ENCODE measurements around the gene TCN2. TPM values are rescaled to one million over a fixed set of nuclear protein-coding genes. Genes with fewer than 3 reads are reported as not detected.
"Not testable (repeated sequence)": the region's sequence is repeated elsewhere in the genome, so short reads cannot be mapped to it uniquely, and the experiment has no call there.

Gene TCN2
- total RNA-seq, 1 donor from 2014 or later, result 4.1 TPM

GRCh38 chr22:30562366-30562765 lies 44.6 kb upstream of the TCN2 start:
- Mint-ChIP-seq H3K27me3 (ENCODE audit: unreplicated experiment) (peaks cover 3% of the 10 kb centered on the region), H3K36me3 (ENCODE audit: unreplicated experiment) (no peaks in the 10 kb centered on the region), H3K9me3 (ENCODE audit: unreplicated experiment) (no peaks in the 10 kb centered on the region), H3K4me3 (ENCODE audit: unreplicated experiment) (no peak overlapping the region), H3K27ac (ENCODE audit: unreplicated experiment) (no peak overlapping the region), H3K4me1 (ENCODE audit: low read depth, unreplicated experiment) (peaks cover 2% of the 10 kb centered on the region)
- no peak for TF ChIP-seq CTCF (IDR thresholded peaks at IDR 0.05; ENCODE audit: partially characterized antibody, unreplicated experiment)
- DNase-seq, result no peak

GRCh38 chr22:30564045-30564760 lies 42.8 kb upstream of the TCN2 start:
- Mint-ChIP-seq H3K4me1 (ENCODE audit: low read depth, unreplicated experiment) (peaks cover 2% of the 10 kb centered on the region), H3K4me3 (ENCODE audit: unreplicated experiment) (no peak overlapping the region), H3K36me3 (ENCODE audit: unreplicated experiment) (no peaks in the 10 kb centered on the region), H3K27ac (ENCODE audit: unreplicated experiment) (no peak overlapping the region), H3K27me3 (ENCODE audit: unreplicated experiment) (peaks cover 4% of the 10 kb centered on the region), H3K9me3 (ENCODE audit: unreplicated experiment) (no peaks in the 10 kb centered on the region)
- no peak for TF ChIP-seq CTCF (IDR thresholded peaks at IDR 0.05; ENCODE audit: partially characterized antibody, unreplicated experiment)
- no peak for DNase-seq

DNA sequence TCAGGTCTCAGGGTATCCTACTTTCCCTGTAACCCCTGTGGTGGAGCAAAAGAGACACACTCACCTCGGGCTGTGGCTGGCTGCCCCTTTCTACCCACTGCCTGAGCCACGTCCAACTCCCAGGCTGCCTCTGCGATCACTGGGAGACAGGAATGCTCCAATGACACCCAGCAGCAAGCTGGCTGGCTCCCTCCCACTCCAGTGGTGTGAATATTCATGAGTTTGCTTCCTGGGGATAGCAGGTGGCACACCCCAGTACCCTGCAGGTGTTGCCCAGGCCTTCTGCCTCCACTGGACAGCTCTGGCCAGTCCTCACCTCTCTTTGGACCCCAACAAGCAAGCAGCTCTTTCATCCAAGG lies 42.2 kb upstream of the TCN2 start:
- DNase-seq, result no peak
- Mint-ChIP-seq H3K9me3 (ENCODE audit: unreplicated experiment) (no peaks in the 10 kb centered on the region), H3K36me3 (ENCODE audit: unreplicated experiment) (no peaks in the 10 kb centered on the region), H3K4me1 (ENCODE audit: low read depth, unreplicated experiment) (peaks cover 2% of the 10 kb centered on the region), H3K4me3 (ENCODE audit: unreplicated experiment) (no peak overlapping the region), H3K27ac (ENCODE audit: unreplicated experiment) (no peak overlapping the region), H3K27me3 (ENCODE audit: unreplicated experiment) (peaks cover 4% of the 10 kb centered on the region)
- no peak for TF ChIP-seq CTCF (IDR thresholded peaks at IDR 0.05; ENCODE audit: partially characterized antibody, unreplicated experiment)

GRCh38 chr22:30565341-30565740 lies 41.6 kb upstream of the TCN2 start:
- peaks cover 2% of the 10 kb centered on the region for H3K4me1 Mint-ChIP-seq (ENCODE audit: low read depth, unreplicated experiment)
- H3K27ac Mint-ChIP-seq (ENCODE audit: unreplicated experiment), result no peak overlapping the region
- H3K9me3 Mint-ChIP-seq (ENCODE audit: unreplicated experiment), result no peaks in the 10 kb centered on the region
- TF ChIP-seq CTCF (IDR thresholded peaks at IDR 0.05; ENCODE audit: partially characterized antibody, unreplicated experiment), result no peak
- no peak overlapping the region for H3K4me3 Mint-ChIP-seq (ENCODE audit: unreplicated experiment)
- peaks cover 2% of the 10 kb centered on the region for H3K27me3 Mint-ChIP-seq (ENCODE audit: unreplicated experiment)
- DNase-seq, result no peak
- no peaks in the 10 kb centered on the region for H3K36me3 Mint-ChIP-seq (ENCODE audit: unreplicated experiment)

- Mint-ChIP-seq H3K4me3 (ENCODE audit: unreplicated experiment) (no peak overlapping the region), H3K27ac (ENCODE audit: unreplicated experiment) (no peak overlapping the region), H3K9me3 (ENCODE audit: unreplicated experiment) (no peaks in the 10 kb centered on the region), H3K4me1 (ENCODE audit: low read depth, unreplicated experiment) (peaks cover 2% of the 10 kb centered on the region), H3K27me3 (ENCODE audit: unreplicated experiment) (peaks cover 2% of the 10 kb centered on the region), H3K36me3 (ENCODE audit: unreplicated experiment) (no peaks in the 10 kb centered on the region)
- TF ChIP-seq CTCF (IDR thresholded peaks at IDR 0.05; ENCODE audit: partially characterized antibody, unreplicated experiment), result no peak
- DNase-seq, result no peak
Observed at GRCh38 chr22:30566125-30566524, 40.8 kb upstream of the TCN2 start.

DNA sequence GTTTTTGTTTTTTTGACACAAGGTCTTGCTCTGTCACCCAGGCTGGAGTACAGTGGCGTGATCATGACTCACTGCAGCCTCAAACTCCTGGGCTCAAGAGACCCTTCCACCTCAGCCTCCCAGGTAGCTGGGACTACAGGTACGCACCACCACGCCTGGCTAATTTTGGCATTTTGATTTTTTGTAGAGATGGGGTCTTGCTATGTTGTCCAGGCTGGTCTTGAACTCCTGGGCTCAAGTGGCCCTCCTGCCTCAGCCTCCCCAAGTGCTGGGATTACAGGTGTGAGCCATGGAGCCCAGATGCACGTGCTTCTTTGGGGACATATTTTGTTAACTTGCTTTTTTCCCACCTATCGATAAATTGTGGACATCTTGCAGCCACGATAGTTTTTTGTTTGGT lies 39.7 kb upstream of the TCN2 start:
- not testable (repeated sequence) for H3K27me3 Mint-ChIP-seq (ENCODE audit: unreplicated experiment); DNase-seq; H3K27ac Mint-ChIP-seq (ENCODE audit: unreplicated experiment); H3K4me1 Mint-ChIP-seq (ENCODE audit: low read depth, unreplicated experiment); H3K36me3 Mint-ChIP-seq (ENCODE audit: unreplicated experiment); H3K9me3 Mint-ChIP-seq (ENCODE audit: unreplicated experiment); H3K4me3 Mint-ChIP-seq (ENCODE audit: unreplicated experiment)
